Retinal pigment epithelial cell (primary cell): ENCODE measurements around the gene RGMB.
"Not testable (repeated sequence)": the region's sequence is repeated elsewhere in the genome, so short reads cannot be mapped to it uniquely, and the experiment has no call there.

ENCODE experiments used
- DNase-seq: peaks from one replicate; pipeline ENCODE4 v3.0.0-alpha.2; 2010; ENCODE audit warnings: low read depth
- H3K4me3 ChIP-seq: 2 replicates; pipeline ENCODE4 v1.5.1; 2011; ENCODE audit warnings: mild to moderate bottlenecking, low read length, control low read depth, moderate library complexity
- TF ChIP-seq, protein P1 (sequence below): conservative IDR thresholded peaks from 2 replicates; pipeline ENCODE4 v1.5.1; 2011; ENCODE audit warnings: low read depth, low read length, control low read depth, inconsistent platforms

Gene RGMB, protein sequence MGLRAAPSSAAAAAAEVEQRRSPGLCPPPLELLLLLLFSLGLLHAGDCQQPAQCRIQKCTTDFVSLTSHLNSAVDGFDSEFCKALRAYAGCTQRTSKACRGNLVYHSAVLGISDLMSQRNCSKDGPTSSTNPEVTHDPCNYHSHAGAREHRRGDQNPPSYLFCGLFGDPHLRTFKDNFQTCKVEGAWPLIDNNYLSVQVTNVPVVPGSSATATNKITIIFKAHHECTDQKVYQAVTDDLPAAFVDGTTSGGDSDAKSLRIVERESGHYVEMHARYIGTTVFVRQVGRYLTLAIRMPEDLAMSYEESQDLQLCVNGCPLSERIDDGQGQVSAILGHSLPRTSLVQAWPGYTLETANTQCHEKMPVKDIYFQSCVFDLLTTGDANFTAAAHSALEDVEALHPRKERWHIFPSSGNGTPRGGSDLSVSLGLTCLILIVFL

DNA sequence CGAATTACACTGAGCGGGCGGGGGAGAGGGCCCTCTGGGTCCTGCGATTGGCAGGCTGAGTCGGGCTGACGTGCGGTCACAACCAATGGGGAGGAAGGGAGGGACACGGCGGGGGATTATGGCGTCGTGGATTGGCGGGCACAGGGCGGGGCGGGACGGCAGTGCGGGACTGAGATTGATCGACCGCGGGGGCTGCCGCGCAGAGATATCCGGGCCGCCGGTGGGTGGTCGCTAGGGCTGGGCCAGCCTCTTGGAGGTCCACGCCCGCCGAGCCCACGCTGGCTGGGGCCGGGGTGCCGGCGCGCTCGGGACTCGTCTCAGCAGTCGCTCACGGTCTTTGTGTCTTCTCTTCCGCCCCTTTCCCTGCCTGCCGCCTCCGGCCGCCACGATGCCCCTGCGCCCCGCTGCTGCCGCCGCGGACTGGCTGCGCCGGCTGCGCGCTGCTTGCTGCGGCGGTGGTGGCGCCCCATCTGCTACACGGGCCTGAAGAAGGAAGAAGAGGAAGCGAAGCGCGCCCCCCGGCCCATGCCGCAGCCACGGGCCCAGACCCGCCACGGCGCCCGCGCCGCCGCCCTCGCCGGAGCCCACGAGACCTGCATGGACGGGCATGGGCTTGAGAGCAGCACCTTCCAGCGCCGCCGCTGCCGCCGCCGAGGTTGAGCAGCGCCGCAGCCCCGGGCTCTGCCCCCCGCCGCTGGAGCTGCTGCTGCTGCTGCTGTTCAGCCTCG lies at the start of gene RGMB:
Gene RGMB, plus strand, starts transcription at position 200 of the 728 bp plus-strand sequence. Its CDS starts 408 bp downstream, at position 608.
- H3K4me3 ChIP-seq: peak within 1 kb of the TSS; percentile 77
- peak; percentile 98 for DNase-seq
- TF ChIP-seq, protein P1, sequence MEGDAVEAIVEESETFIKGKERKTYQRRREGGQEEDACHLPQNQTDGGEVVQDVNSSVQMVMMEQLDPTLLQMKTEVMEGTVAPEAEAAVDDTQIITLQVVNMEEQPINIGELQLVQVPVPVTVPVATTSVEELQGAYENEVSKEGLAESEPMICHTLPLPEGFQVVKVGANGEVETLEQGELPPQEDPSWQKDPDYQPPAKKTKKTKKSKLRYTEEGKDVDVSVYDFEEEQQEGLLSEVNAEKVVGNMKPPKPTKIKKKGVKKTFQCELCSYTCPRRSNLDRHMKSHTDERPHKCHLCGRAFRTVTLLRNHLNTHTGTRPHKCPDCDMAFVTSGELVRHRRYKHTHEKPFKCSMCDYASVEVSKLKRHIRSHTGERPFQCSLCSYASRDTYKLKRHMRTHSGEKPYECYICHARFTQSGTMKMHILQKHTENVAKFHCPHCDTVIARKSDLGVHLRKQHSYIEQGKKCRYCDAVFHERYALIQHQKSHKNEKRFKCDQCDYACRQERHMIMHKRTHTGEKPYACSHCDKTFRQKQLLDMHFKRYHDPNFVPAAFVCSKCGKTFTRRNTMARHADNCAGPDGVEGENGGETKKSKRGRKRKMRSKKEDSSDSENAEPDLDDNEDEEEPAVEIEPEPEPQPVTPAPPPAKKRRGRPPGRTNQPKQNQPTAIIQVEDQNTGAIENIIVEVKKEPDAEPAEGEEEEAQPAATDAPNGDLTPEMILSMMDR: no peak

DNA sequence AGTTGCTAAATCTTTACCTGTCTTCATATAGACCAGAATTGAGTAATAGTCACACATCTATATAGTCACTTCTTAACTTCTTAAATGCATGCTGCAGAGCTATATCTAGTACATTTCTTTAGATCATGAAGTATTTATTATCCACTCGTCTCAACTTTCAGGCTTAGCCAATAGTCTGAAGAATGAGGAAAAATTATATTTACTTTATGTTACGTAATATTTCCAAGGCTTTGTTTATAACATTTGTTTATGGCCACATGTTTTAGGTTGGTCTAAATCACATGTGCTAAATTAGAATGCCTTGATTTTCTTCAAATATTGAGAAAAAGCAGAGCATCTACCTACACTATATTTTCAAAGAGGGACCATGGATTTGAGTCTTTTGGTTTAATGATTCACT lies 47.2 kb upstream of the RGMB start:
- H3K4me3 ChIP-seq: no peak overlapping the region
- DNase-seq: no peak
- TF ChIP-seq, protein P1: no peak

DNA sequence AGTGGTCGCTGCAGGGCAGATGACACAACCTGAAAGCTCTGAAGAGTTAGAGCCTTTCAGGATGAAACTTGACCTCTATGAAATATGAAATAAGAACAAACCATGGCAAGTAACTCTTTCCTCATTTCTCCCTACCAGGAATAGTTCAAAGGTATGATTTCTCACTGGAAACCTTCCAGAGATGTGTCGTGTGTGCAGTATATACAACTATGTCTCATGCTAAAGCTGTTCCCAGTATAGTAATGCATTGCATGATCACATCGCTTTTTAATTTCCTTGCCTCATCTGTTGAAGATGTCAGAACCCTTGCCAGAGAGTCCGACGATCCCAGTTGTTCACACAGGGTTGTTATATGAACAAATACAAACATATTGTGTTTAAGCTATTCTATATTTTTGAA lies 45.8 kb upstream of the RGMB start:
- no peak overlapping the region for H3K4me3 ChIP-seq
- DNase-seq: no peak
- TF ChIP-seq, protein P1: no peak

DNA sequence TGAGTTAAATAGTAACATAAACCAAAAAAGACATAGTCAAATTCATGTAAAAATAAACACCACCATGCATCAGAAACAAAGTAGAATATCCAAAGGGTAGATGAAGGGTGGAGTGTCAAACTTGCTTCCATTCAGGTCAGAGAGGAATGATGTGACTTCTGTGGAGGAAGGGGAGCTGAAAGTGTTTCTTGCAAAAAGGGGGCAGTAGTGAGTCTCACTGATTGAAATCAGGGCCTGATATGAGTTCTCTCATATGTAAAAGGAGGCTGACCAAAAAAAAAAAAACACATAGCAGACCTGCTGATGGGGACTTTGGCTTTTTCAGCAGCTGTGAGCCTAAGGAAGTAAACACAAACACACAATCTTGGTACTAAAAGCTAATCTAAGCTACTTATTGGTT lies 38.8 kb upstream of the RGMB start:
- no peak for DNase-seq
- TF ChIP-seq, protein P1: peak; percentile 17
- no peak overlapping the region for H3K4me3 ChIP-seq

- H3K4me3 ChIP-seq: no peak overlapping the region
- TF ChIP-seq, protein P1: no peak
- DNase-seq: no peak
Observed at GRCh38 chr5:98735806-98736507, 37.5 kb upstream of the RGMB start.

GRCh38 chr5:98736753-98737152 lies 36.7 kb upstream of the RGMB start:
- TF ChIP-seq, protein P1: no peak
- no peak for DNase-seq

GRCh38 chr5:98737441-98737840 lies 36.0 kb upstream of the RGMB start:
- H3K4me3 ChIP-seq, DNase-seq: not testable (repeated sequence)

More at GRCh38 chr5:98736753-98737152, 36.7 kb upstream of the RGMB start:
- H3K4me3 ChIP-seq: no peak overlapping the region

- DNase-seq, H3K4me3 ChIP-seq: not testable (repeated sequence)
Observed at GRCh38 chr5:98738481-98739149, 34.8 kb upstream of the RGMB start.
